Fibroblast of gingiva (primary cell): ENCODE results near the gene MRGPRE.

Source experiments
- DNase-seq: peaks from one replicate; pipeline ENCODE4 v3.0.0-alpha.2; 2011; ENCODE audit warnings: low read depth

MRGPRE gene

GRCh38 chr11:3178349-3178748 lies 53.9 kb downstream of the MRGPRE start:
- DNase-seq = no peak

- peak; percentile 27 for DNase-seq
These were observed 54.3 kb downstream of the MRGPRE start for GRCh38 chr11:3177931-3178330.
